CD4-positive, alpha-beta T cell treated with Interleukin-12 subunit alpha and Interleukin-12 subunit beta, for 1 hour (primary cell): ENCODE measurements around the gene GNPTAB.
"Not testable (repeated sequence)": the region's sequence is repeated elsewhere in the genome, so short reads cannot be mapped to it uniquely, and the experiment has no call there.

ENCODE experiments used
- DNase-seq: peaks from one replicate; pipeline ENCODE4 v3.0.0-alpha.2; 2020

GNPTAB gene

GRCh38 chr12:101767537-101767936, 63.2 kb downstream of the GNPTAB start:
- no peak for DNase-seq

- DNase-seq = no peak
Observed at GRCh38 chr12:101764051-101764792, 66.5 kb downstream of the GNPTAB start.

- no peak for DNase-seq
Observed at GRCh38 chr12:101763246-101763931, 67.4 kb downstream of the GNPTAB start.

- no peak for DNase-seq
Observed at GRCh38 chr12:101761781-101762180, 69.0 kb downstream of the GNPTAB start.

GRCh38 chr12:101761350-101761749, 69.4 kb downstream of the GNPTAB start:
- no peak for DNase-seq

- peak; percentile 53 for DNase-seq
Observed at GRCh38 chr12:101759396-101760047, 71.2 kb downstream of the GNPTAB start.

GRCh38 chr12:101750152-101750551, 80.6 kb downstream of the GNPTAB start:
- DNase-seq = no peak

GRCh38 chr12:101749657-101750056, 81.1 kb downstream of the GNPTAB start:
- no peak for DNase-seq

- no peak for DNase-seq
Observed at GRCh38 chr12:101748907-101749306, 81.9 kb downstream of the GNPTAB start.

- DNase-seq = no peak
Observed at GRCh38 chr12:101747697-101748096, 83.1 kb downstream of the GNPTAB start.

- no peak for DNase-seq
Observed at GRCh38 chr12:101746661-101747060, 84.1 kb downstream of the GNPTAB start.

- DNase-seq = no peak
Observed at GRCh38 chr12:101746196-101746595, 84.6 kb downstream of the GNPTAB start.

- no peak for DNase-seq
Observed at GRCh38 chr12:101745481-101745880, 85.3 kb downstream of the GNPTAB start.

GRCh38 chr12:101743724-101744472, 86.9 kb downstream of the GNPTAB start:
- peak; percentile 18 for DNase-seq

- no peak for DNase-seq
Observed at GRCh38 chr12:101743242-101743641, 87.5 kb downstream of the GNPTAB start.

- DNase-seq = no peak
Observed at GRCh38 chr12:101740980-101741379, 89.8 kb downstream of the GNPTAB start.

GRCh38 chr12:101740566-101740965, 90.2 kb downstream of the GNPTAB start:
- DNase-seq = no peak

- no peak for DNase-seq
Observed at GRCh38 chr12:101738920-101739665, 91.7 kb downstream of the GNPTAB start, which contains the start of gene SYCP3. TSS of gene SYCP3 (minus strand) at chr12:101739462. CDS start at chr12:101737935, 1,527 bp downstream.

GRCh38 chr12:101737476-101737875, 93.3 kb downstream of the GNPTAB start:
- no peak for DNase-seq

- not testable (repeated sequence) for DNase-seq
Observed at GRCh38 chr12:101734482-101734881, 96.3 kb downstream of the GNPTAB start.

GRCh38 chr12:101733166-101733565, 97.6 kb downstream of the GNPTAB start:
- no peak for DNase-seq

GRCh38 chr12:101732318-101732717, 98.4 kb downstream of the GNPTAB start:
- no peak for DNase-seq
